HCT116 (cell line): ENCODE results near the gene MARCHF2. TPM values are rescaled to one million over a fixed set of nuclear protein-coding genes. Genes with fewer than 3 reads are reported as not detected.

Experiments
- ATAC-seq: fragments of 200-7000 bp; cut with Tn5 transposase; 2 replicates; pipeline ENCODE4 v1.9.1; 2020; ENCODE audit warnings: mild to moderate bottlenecking, moderate library complexity
- BruUV-seq: library from RNA; stranded (reverse); fragments of 400-500 nt; replicated peaks from 2 replicates; lab custom pipeline; 2021; lab: Mats Ljungman, UMichigan
- CTCF ChIA-PET: fragments of 300-600 bp; sonication (Branson Sonifier 250); formaldehyde crosslinking; loops from one replicate; lab custom pipeline; 2021; ENCODE audit warnings: antibody characterized with exemption; lab: Charles Lee
- POLR2A ChIA-PET: fragments of 300-600, 350-600 bp; sonication (Branson Sonifier 250); formaldehyde crosslinking; loops from one replicate; lab custom pipeline; 2021; ENCODE audit warnings: antibody characterized with exemption; lab: Charles Lee
- RAD21 ChIA-PET, 2 experiments: fragments of 300-600 bp; sonication (Branson Sonifier 250); formaldehyde crosslinking; loops; one replicate each; lab custom pipeline; 2023; ENCODE audit warnings: low total read pairs in 2 of 2; ENCODE audit not compliant: uncharacterized antibody in 2 of 2, unreplicated experiment in 2 of 2, low non-redundant PET in 1 of 2; lab: Charles Lee
- DNase-seq: peaks from one replicate; pipeline ENCODE4 v3.0.0-alpha.2; 2010; ENCODE audit warnings: low read depth, low spot score
- H2AFZ ChIP-seq: fragments of 200-600 bp; shearing (Covaris generic), sonication (generic); 2 replicates; pipeline ENCODE4 v1.6.1; 2017; ENCODE audit warnings: low read depth, mixed run types, mixed read lengths, antibody characterized with exemption, low read length; ENCODE audit not compliant: poor library complexity, severe bottlenecking
- H3K27ac ChIP-seq: 2 replicates; pipeline ENCODE4 v1.5.1; 2012; ENCODE audit warnings: low read depth, low read length
- H3K27me3 ChIP-seq: fragments of 200-600 bp; sonication (generic); 2 replicates; pipeline ENCODE4 v1.6.1; 2016; ENCODE audit warnings: mixed run types, low read length, mixed read lengths; ENCODE audit not compliant: insufficient read depth
- H3K36me3 ChIP-seq, 2 experiments: fragments of 200-500 bp in 1 of 2; fragments of 200-600 bp in 1 of 2; sonication (Bioruptor generic) in 1 of 2; sonication (generic) in 1 of 2; 2 replicates each; pipeline versions ENCODE4 v1.5.1 to v1.6.1; 2014 to 2016; ENCODE audit warnings: low read length in 2 of 2, inconsistent platforms in 1 of 2, mixed read lengths in 1 of 2, mixed run types in 1 of 2; ENCODE audit not compliant: insufficient read depth in 2 of 2, control insufficient read depth in 1 of 2
- H3K4me1 ChIP-seq, 2 experiments: fragments of 200-600 bp in 1 of 2; sonication (generic) in 1 of 2; 2 replicates each; pipeline versions ENCODE4 v1.5.1 to v1.6.1; 2012 to 2017; ENCODE audit warnings: low read length in 2 of 2, inconsistent platforms in 1 of 2, mild to moderate bottlenecking in 1 of 2, mixed read lengths in 1 of 2, mixed run types in 1 of 2, moderate library complexity in 1 of 2; ENCODE audit not compliant: insufficient read depth in 2 of 2, control insufficient read depth in 1 of 2
- H3K4me2 ChIP-seq: fragments of 200-600 bp; sonication (generic); 2 replicates; pipeline ENCODE4 v1.6.1; 2017; ENCODE audit warnings: mixed run types, low read length, mixed read lengths
- H3K4me3 ChIP-seq, 2 experiments: fragments of 200-600 bp in 1 of 2; sonication (generic) in 1 of 2; replicated peaks in 1 of 2; 2 replicates each; pipeline ENCODE4 v1.5.1; 2011 to 2016; ENCODE audit warnings: low read length in 2 of 2, control low read depth in 1 of 2, low read depth in 1 of 2, mild to moderate bottlenecking in 1 of 2, mixed read lengths in 1 of 2, mixed run types in 1 of 2
- H3K79me2 ChIP-seq: fragments of 200-600 bp; sonication (generic); 2 replicates; pipeline ENCODE4 v1.6.1; 2017; ENCODE audit warnings: mild to moderate bottlenecking, mixed run types, low read length, moderate library complexity, mixed read lengths; ENCODE audit not compliant: insufficient read depth
- H3K9ac ChIP-seq: fragments of 200-600 bp; sonication (generic); 2 replicates; pipeline ENCODE4 v1.6.1; 2016; ENCODE audit warnings: low read length, mixed read lengths
- H3K9me2 ChIP-seq: fragments of 200-600 bp; sonication (generic), shearing (Covaris generic); 2 replicates; pipeline ENCODE4 v1.6.1; 2017; ENCODE audit warnings: mixed run types, mild to moderate bottlenecking, moderate library complexity; ENCODE audit not compliant: insufficient read depth
- H3K9me3 ChIP-seq, 2 experiments: fragments of 200-500 bp in 1 of 2; fragments of 200-600 bp in 1 of 2; sonication (Bioruptor generic) in 1 of 2; sonication (generic) in 1 of 2; 2 replicates each; pipeline ENCODE4 v1.6.1; 2014 to 2017; ENCODE audit warnings: low read length in 2 of 2, mixed read lengths in 2 of 2, inconsistent platforms in 1 of 2, low read depth in 1 of 2, mild to moderate bottlenecking in 1 of 2, mixed run types in 1 of 2, moderate library complexity in 1 of 2; ENCODE audit not compliant: control insufficient read depth in 1 of 2, insufficient read depth in 1 of 2
- H4K20me1 ChIP-seq: fragments of 200-600 bp; sonication (generic), shearing (Covaris generic); 2 replicates; pipeline ENCODE4 v1.6.1; 2017; ENCODE audit warnings: mixed run types, mild to moderate bottlenecking, moderate library complexity; ENCODE audit not compliant: insufficient read depth
- ATF3 ChIP-seq: IDR thresholded peaks from 2 replicates; pipeline ENCODE4 v1.6.1; 2012
- CBX3 ChIP-seq: IDR thresholded peaks from 2 replicates; pipeline ENCODE4 v1.6.1; 2012; ENCODE audit warnings: low read depth
- CTCF ChIP-seq, 3 experiments: fragments of 200-600 bp in 1 of 3; sonication (generic) in 1 of 3; IDR thresholded peaks in 2 of 3; conservative IDR thresholded peaks in 1 of 3; 2 replicates each; pipeline ENCODE4 v1.5.1; 2012 to 2017; ENCODE audit warnings: low read depth in 2 of 3, low read length in 2 of 3, antibody characterized with exemption in 1 of 3, borderline replicate concordance in 1 of 3, control low read depth in 1 of 3, mild to moderate bottlenecking in 1 of 3, mixed read lengths in 1 of 3, mixed run types in 1 of 3, moderate library complexity in 1 of 3; ENCODE audit not compliant: insufficient read depth in 1 of 3
- EGR1 ChIP-seq: IDR thresholded peaks from 2 replicates; pipeline ENCODE4 v1.6.1; 2012; ENCODE audit warnings: low read depth
- ELF1 ChIP-seq: IDR thresholded peaks from 2 replicates; pipeline ENCODE4 v1.6.1; 2012; ENCODE audit warnings: low read depth, borderline replicate concordance
- EZH2 ChIP-seq: fragments of 200-600 bp; sonication (generic); IDR thresholded peaks from 2 replicates; pipeline ENCODE4 v1.6.1; 2017; ENCODE audit warnings: antibody characterized with exemption, mixed run types
- EZH2phosphoT487 ChIP-seq: fragments of 200-600 bp; IDR thresholded peaks from 2 replicates; pipeline ENCODE4 v1.6.1; 2018; ENCODE audit warnings: antibody characterized with exemption, borderline replicate concordance
- POLR2A ChIP-seq: IDR thresholded peaks from 2 replicates; pipeline ENCODE4 v1.7.0; 2011; ENCODE audit warnings: borderline replicate concordance; ENCODE audit not compliant: insufficient read depth, insufficient read length; ENCODE audit errors: extremely low read depth
- POLR2AphosphoS5 ChIP-seq: IDR thresholded peaks from 2 replicates; pipeline ENCODE4 v1.6.1; 2011; ENCODE audit warnings: mild to moderate bottlenecking, low read depth, low read length, moderate library complexity
- RAD21 ChIP-seq: IDR thresholded peaks from 2 replicates; pipeline ENCODE4 v1.6.1; 2012; ENCODE audit warnings: low read depth, mild to moderate bottlenecking
- REST ChIP-seq: IDR thresholded peaks from 2 replicates; pipeline ENCODE4 v1.6.1; 2012; ENCODE audit warnings: low read depth
- SIN3A ChIP-seq: IDR thresholded peaks from 2 replicates; pipeline ENCODE4 v1.6.1; 2012; ENCODE audit warnings: low read depth
- SP1 ChIP-seq: IDR thresholded peaks from 2 replicates; pipeline ENCODE4 v1.6.1; 2012; ENCODE audit warnings: low read depth
- YY1 ChIP-seq: IDR thresholded peaks from 2 replicates; pipeline ENCODE4 v1.6.1; 2011; ENCODE audit warnings: low read length, low read depth, moderate library complexity, mild to moderate bottlenecking; ENCODE audit not compliant: insufficient replicate concordance; ENCODE audit errors: extremely low read depth
- ZNF274 ChIP-seq: fragments of 200-500 bp; sonication (Bioruptor generic); IDR thresholded peaks from 2 replicates; pipeline ENCODE4 v1.6.1; 2014; ENCODE audit warnings: mild to moderate bottlenecking, low read depth, low read length, inconsistent platforms
- intact Hi-C: fragments of 100-400 bp; cut with micrococcal nuclease; formaldehyde crosslinking; loops from 2 replicates; pipeline ENCODE4 v1.10.0; 2022
- total RNA-seq: library from RNA; stranded (reverse); gene quantifications from one replicate; pipeline ENCODE4 v1.2.1, GENCODE V29; 2021; ENCODE audit not compliant: unreplicated experiment
- TF ChIP-seq, protein P1 (sequence below): IDR thresholded peaks from 2 replicates; pipeline ENCODE4 v1.6.1; 2011; ENCODE audit warnings: mild to moderate bottlenecking, low read length, moderate library complexity; ENCODE audit not compliant: insufficient replicate concordance; ENCODE audit errors: extremely low read depth

MARCHF2 gene
- total RNA-seq, 1 experiment from 2014 or later, result 22.5 TPM

DNA sequence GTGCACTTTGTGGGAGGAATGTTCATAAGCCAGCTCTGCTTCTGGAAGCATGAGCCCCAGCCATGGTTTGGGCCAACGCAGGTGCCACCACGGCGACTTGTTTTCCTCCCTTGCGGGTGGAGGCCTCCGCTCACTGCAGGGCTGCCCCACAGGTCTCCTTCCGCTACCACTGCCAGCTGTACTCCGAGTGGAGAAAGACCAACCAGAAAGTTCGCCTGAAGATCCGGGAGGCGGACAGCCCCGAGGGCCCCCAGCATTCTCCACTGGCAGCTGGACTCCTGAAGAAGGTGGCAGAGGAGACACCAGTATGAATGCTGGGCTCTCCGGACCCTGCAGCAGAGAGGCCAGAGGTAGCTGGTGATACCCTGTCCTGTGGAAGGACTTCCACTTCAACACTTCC, 25.1 kb downstream of the MARCHF2 start:
- ATAC-seq (no peak; the same call in 1 of the 2 replicates), DNase-seq (no peak)
- no peak overlapping the region for H3K27ac ChIP-seq
- peak overlapping the region; percentile 19; the same call in 1 of the 2 replicates for H3K4me2 ChIP-seq
- no peak overlapping the region for H2AFZ ChIP-seq
- intact Hi-C loops, result no loop called here
- no peaks in the 10 kb centered on the region for H3K79me2 ChIP-seq
- no peaks in the 10 kb centered on the region for H3K9me2 ChIP-seq
- POLR2A ChIA-PET, result interaction anchor here (1.1 kb wide), 1 partner anchor 11 kb away, joined by 3 read pairs; no protein-coding TSS in a partner anchor
- BruUV-seq, result no TSS peak
- H3K4me1 ChIP-seq, result peaks cover 18 to 28% of the 10 kb centered on the region in 2 experiments
- no peak overlapping the region for H3K9ac ChIP-seq
- no peak for TF ChIP-seq ATF3
- no peak for TF ChIP-seq SP1
- TF ChIP-seq POLR2AphosphoS5, result no peak
- TF ChIP-seq ELF1, result no peak
- TF ChIP-seq EZH2, result no peak
- TF ChIP-seq EZH2phosphoT487, result no peak
- no peak for TF ChIP-seq YY1
- TF ChIP-seq CBX3, result no peak
- no peak for TF ChIP-seq POLR2A
- no peak for TF ChIP-seq CTCF (IDR thresholded peaks at IDR 0.05 in 2 of 3, conservative IDR thresholded peaks at IDR 0.05 in 1 of 3; ENCODE audit: borderline replicate concordance in 1 of 3, insufficient read depth in 1 of 3, low read depth in 2 of 3, low read length in 2 of 3)
- no peak for TF ChIP-seq SIN3A
- TF ChIP-seq REST, result no peak
- no peak for TF ChIP-seq RAD21
- TF ChIP-seq, protein P1, sequence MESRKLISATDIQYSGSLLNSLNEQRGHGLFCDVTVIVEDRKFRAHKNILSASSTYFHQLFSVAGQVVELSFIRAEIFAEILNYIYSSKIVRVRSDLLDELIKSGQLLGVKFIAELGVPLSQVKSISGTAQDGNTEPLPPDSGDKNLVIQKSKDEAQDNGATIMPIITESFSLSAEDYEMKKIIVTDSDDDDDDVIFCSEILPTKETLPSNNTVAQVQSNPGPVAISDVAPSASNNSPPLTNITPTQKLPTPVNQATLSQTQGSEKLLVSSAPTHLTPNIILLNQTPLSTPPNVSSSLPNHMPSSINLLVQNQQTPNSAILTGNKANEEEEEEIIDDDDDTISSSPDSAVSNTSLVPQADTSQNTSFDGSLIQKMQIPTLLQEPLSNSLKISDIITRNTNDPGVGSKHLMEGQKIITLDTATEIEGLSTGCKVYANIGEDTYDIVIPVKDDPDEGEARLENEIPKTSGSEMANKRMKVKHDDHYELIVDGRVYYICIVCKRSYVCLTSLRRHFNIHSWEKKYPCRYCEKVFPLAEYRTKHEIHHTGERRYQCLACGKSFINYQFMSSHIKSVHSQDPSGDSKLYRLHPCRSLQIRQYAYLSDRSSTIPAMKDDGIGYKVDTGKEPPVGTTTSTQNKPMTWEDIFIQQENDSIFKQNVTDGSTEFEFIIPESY, result no peak
- TF ChIP-seq ZNF274, result no peak
- no peak for TF ChIP-seq EGR1
- no peaks in the 10 kb centered on the region for H4K20me1 ChIP-seq
- CTCF ChIA-PET, result no interaction called here
- H3K36me3 ChIP-seq, result no peaks in the 10 kb centered on the region
- RAD21 ChIA-PET, result no interaction called here
- H3K27me3 ChIP-seq, result no peaks in the 10 kb centered on the region
- no peaks in the 10 kb centered on the region for H3K9me3 ChIP-seq
- no peak overlapping the region for H3K4me3 ChIP-seq
